NCI-H1694 (cell line): Measurements from ENCODE around the gene IQCE.
"Not testable (repeated sequence)": the region's sequence is repeated elsewhere in the genome, so short reads cannot be mapped to it uniquely, and the experiment has no call there.

Experiments used
- DNase-seq: peaks from one replicate; lab custom pipeline; 2025; lab: John Stamatoyannopoulos, UW

Gene IQCE

GRCh38 chr7:2533566-2533965 lies 25.2 kb upstream of the IQCE start:
- not testable (repeated sequence) for DNase-seq

- not testable (repeated sequence) for DNase-seq
Measured at GRCh38 chr7:2534214-2534613, 24.6 kb upstream of the IQCE start.

- not testable (repeated sequence) for DNase-seq
Measured at GRCh38 chr7:2535872-2536627, 22.7 kb upstream of the IQCE start.

GRCh38 chr7:2537981-2538851 lies 20.6 kb upstream of the IQCE start:
- DNase-seq, result no peak

- DNase-seq, result no peak
Measured at GRCh38 chr7:2539031-2539911, 19.5 kb upstream of the IQCE start.

- no peak for DNase-seq
Measured at GRCh38 chr7:2540133-2540532, 18.6 kb upstream of the IQCE start.

GRCh38 chr7:2540641-2541051 lies 18.1 kb upstream of the IQCE start:
- DNase-seq, result no peak

- DNase-seq, result no peak
Measured at GRCh38 chr7:2541291-2542010, 17.3 kb upstream of the IQCE start.

GRCh38 chr7:2542011-2542915 lies 16.5 kb upstream of the IQCE start:
- no peak for DNase-seq

GRCh38 chr7:2542916-2543871 lies 15.6 kb upstream of the IQCE start:
- no peak for DNase-seq

GRCh38 chr7:2544541-2545188 lies 14.1 kb upstream of the IQCE start:
- no peak for DNase-seq

- DNase-seq, result no peak
Measured at GRCh38 chr7:2545746-2546425, 12.9 kb upstream of the IQCE start.

GRCh38 chr7:2546776-2547586 lies 11.8 kb upstream of the IQCE start:
- DNase-seq, result no peak

GRCh38 chr7:2551418-2551817 lies 7.4 kb upstream of the IQCE start:
- no peak for DNase-seq

GRCh38 chr7:2553108-2553507 lies 5.7 kb upstream of the IQCE start:
- no peak for DNase-seq

- no peak for DNase-seq
Measured at GRCh38 chr7:2553831-2554581, 4.8 kb upstream of the IQCE start.
